Transverse colon (tissue), 4 donors: Measurements from ENCODE around the gene DNAJB6.

Experiments used
- CTCF ChIP-seq, 5 experiments: fragments of 200-600 bp in 3 of 5; fragments of 450-650 bp in 2 of 5; sonication (generic) in 3 of 5; IDR thresholded peaks; 1 replicate in 2 of 5; 2 replicates in 3 of 5; pipeline ENCODE4 v1.5.1; 2016 to 2017; ENCODE audit warnings: antibody characterized with exemption in 5 of 5, inconsistent platforms in 3 of 5, mild to moderate bottlenecking in 2 of 5, moderate library complexity in 1 of 5
- POLR2A ChIP-seq: fragments of 450-650 bp; IDR thresholded peaks from one replicate; pipeline ENCODE4 v1.6.1; 2016; ENCODE audit warnings: antibody characterized with exemption, mild to moderate bottlenecking, moderate library complexity
- POLR2AphosphoS5 ChIP-seq, 3 donors: sonication (generic); formaldehyde crosslinking; IDR thresholded peaks; one replicate each; pipeline ENCODE4 v1.6.1; 2016; ENCODE audit warnings: antibody characterized with exemption in 3 of 3

- no peak for TF ChIP-seq POLR2A
- no peak for TF ChIP-seq CTCF (IDR thresholded peaks at IDR 0.05)
- no peak for TF ChIP-seq POLR2AphosphoS5 (IDR thresholded peaks at IDR 0.05)
Measured at GRCh38 chr7:157392256-157393037, 55.6 kb downstream of the DNAJB6 start.
